Measurements from ENCODE around the gene GPR31. TPM values are rescaled to one million over a fixed set of nuclear protein-coding genes. Genes with fewer than 3 reads are reported as not detected.

GPR31 gene
- total and polyA plus RNA-seq, 2 of the 4 experiments (the other 2 are of a cell fraction), result not detected

DNA sequence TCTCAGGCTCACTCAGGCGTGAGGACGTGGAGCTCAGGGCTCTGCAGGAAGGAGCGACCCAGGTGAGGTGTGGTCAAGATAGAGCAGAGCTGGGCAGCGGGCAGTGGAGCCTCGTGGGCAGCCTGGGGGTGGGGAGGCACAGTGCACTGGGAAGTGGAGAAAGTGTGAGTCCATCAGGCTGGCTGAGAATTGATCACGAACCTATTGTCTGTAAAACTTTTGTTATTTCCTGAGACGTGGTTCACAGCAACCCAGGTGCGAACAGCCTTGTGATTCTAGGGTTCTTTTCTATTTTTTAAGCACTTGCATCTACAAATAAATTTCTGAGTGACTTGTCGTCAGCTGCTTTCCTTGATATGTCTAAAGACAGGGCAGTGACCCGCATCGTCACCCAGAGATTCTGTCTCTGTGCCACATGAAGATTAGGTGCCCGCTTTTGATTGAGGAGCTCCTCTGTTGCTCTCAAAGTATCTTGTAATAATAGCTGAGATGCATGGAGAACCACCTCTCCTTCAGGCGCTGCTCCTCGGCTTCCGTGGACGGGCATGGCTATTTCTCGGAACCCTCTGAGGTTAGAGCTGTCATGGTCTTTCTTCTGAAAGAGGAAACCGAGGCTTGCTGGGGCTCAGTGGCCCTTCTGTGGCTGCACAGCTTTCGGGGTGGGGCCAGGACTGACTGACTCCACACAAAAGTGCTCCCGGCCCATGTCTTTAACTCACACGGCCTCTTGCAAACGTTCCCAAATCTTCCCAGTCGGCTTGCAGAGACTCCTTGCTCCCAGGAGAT, 35.5 kb downstream of the GPR31 start:
- no peak overlapping the region for H2BK15ac ChIP-seq (ENCODE audit: low read depth, low read length)
- ChIA-PET POLR2A (ENCODE audit: unreplicated experiment) (no interaction called here), CTCF (no interaction called here)
- H4K91ac ChIP-seq (ENCODE audit: insufficient read depth, low read depth, low read length), result no peak overlapping the region
- no peak overlapping the region for H3K4ac ChIP-seq (ENCODE audit: low read depth, low read length)
- H2AK9ac ChIP-seq (replicated peaks; ENCODE audit: low read depth, low read length, poor library complexity), result no peak overlapping the region
- dilution Hi-C loops (cut with HindIII; ENCODE audit: low sequenced_read_pairs, unreplicated experiment) (no loop called here), intact Hi-C loops (cut with micrococcal nuclease) (no loop called here), in situ Hi-C loops (cut with MboI; ENCODE audit: low sequenced_read_pairs) (no loop called here)
- no peak overlapping the region for H3K18ac ChIP-seq (ENCODE audit: low read depth, low read length)
- H3K56ac ChIP-seq (ENCODE audit: extremely low read depth, insufficient read depth, low read length), result no peak overlapping the region
- H3K14ac ChIP-seq (replicated peaks; ENCODE audit: low read depth, low read length), result no peak overlapping the region
- no peak overlapping the region for H2BK5ac ChIP-seq (ENCODE audit: low read depth, low read length, poor library complexity, severe bottlenecking)
- 62% methylated on average over 7 of the region's 23 CpGs; no CpG with 5 or more reads in 1 of the 2 experiments for WGBS, 2 experiments (ENCODE audit: extremely low coverage in 2 of 2, insufficient read length in 1 of 2)
- H2BK20ac ChIP-seq (ENCODE audit: low read depth, low read length), result no peak overlapping the region
- H2AFZ ChIP-seq (replicated peaks; ENCODE audit: low read length, poor library complexity), result no peak overlapping the region
- no peaks in the 10 kb centered on the region for H3K79me1 ChIP-seq (ENCODE audit: low read depth in 1 of 2, low read length in 2 of 2)
- no peak overlapping the region for H3K4me3 ChIP-seq (ENCODE audit: insufficient read depth, low read depth, low read length)
- no peaks in the 10 kb centered on the region for H3K9me1 ChIP-seq (ENCODE audit: insufficient read depth, low read length)
- no peak overlapping the region for H3K9ac ChIP-seq (ENCODE audit: low read depth, low read length)
- H3K4me1 ChIP-seq (ENCODE audit: control insufficient read depth, insufficient read depth, low read length), result no peaks in the 10 kb centered on the region
- no peak overlapping the region for H2AK5ac ChIP-seq (ENCODE audit: low read depth, low read length)
- no peak overlapping the region for H2BK120ac ChIP-seq (ENCODE audit: low read depth, low read length)
- no peak overlapping the region for H3K23ac ChIP-seq (ENCODE audit: low read depth, low read length)
- H3K9me3 ChIP-seq (ENCODE audit: control insufficient read depth, insufficient read depth, low read length), result peaks cover 25% of the 10 kb centered on the region
- DNase-seq, result no peak
- H3K36me3 ChIP-seq (ENCODE audit: control insufficient read depth, insufficient read depth, low read length), result no peaks in the 10 kb centered on the region
- H3K27me3 ChIP-seq (ENCODE audit: control insufficient read depth, insufficient read depth, low read length), result no peaks in the 10 kb centered on the region
- no TSS peak for BruUV-seq (replicated peaks)
- no peak overlapping the region for H4K8ac ChIP-seq (ENCODE audit: low read depth in 2 of 2, low read length in 2 of 2)
- TF ChIP-seq, protein P1, sequence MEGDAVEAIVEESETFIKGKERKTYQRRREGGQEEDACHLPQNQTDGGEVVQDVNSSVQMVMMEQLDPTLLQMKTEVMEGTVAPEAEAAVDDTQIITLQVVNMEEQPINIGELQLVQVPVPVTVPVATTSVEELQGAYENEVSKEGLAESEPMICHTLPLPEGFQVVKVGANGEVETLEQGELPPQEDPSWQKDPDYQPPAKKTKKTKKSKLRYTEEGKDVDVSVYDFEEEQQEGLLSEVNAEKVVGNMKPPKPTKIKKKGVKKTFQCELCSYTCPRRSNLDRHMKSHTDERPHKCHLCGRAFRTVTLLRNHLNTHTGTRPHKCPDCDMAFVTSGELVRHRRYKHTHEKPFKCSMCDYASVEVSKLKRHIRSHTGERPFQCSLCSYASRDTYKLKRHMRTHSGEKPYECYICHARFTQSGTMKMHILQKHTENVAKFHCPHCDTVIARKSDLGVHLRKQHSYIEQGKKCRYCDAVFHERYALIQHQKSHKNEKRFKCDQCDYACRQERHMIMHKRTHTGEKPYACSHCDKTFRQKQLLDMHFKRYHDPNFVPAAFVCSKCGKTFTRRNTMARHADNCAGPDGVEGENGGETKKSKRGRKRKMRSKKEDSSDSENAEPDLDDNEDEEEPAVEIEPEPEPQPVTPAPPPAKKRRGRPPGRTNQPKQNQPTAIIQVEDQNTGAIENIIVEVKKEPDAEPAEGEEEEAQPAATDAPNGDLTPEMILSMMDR (conservative IDR thresholded peaks at IDR 0.05; ENCODE audit: low read depth, low read length), result no peak
- no peak for TF ChIP-seq MAFK (IDR thresholded peaks at IDR 0.05; ENCODE audit: low read depth, low read length)
- no peaks in the 10 kb centered on the region for H4K20me1 ChIP-seq (ENCODE audit: insufficient read depth, low read length)
- no peak overlapping the region for H3K27ac ChIP-seq (ENCODE audit: insufficient read depth, low read length)
- H4K5ac ChIP-seq (ENCODE audit: low read depth, low read length), result no peak overlapping the region
- H3K4me2 ChIP-seq (ENCODE audit: low read depth, low read length), result no peak overlapping the region
- ATAC-seq (ENCODE audit: low read depth), result no peak
